GM04504 (cell line): ENCODE data around the gene PAX5.

ENCODE experiments used
- DNase-seq: peaks from one replicate; pipeline ENCODE4 v3.0.0-alpha.2; 2012; ENCODE audit warnings: low read depth

PAX5 gene

DNA sequence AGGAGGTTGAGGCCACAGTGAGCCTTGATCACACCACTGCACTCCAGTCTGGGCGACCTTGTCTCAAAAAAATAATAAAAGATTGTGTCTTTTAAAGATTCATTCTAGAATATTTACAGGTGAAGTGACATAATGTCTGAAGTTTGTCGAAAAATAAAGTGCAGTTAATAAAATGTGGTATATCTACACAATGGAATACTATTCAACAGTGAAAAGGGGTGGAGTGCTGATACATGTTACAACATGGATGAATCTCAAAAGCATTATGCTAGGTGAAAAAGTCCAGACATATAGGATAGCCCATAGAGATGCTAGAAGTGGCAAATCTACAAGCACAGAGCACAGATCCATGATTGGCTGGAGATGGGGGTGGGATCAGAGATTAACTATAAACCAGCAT lies 101.9 kb downstream of the PAX5 start:
- DNase-seq, result no peak

DNA sequence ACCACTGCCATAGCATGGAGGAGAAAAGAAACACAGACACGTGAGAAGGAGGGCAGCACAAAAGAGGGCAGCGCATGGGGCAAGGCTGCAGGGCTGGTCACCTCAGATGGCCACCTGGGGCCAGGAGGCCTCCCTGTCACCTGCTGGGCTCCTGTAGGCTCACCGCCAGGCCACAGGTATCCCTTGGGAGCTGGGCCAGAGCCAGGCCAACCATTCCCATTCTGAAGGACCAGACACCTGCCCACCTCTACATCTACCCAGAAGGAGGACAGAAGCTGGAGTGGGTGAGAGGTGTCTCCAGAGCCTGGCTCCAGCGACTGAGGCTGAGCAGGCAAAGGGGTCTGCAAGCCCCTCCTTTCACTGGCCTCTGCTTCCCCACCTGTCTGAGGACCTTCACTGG lies 103.1 kb downstream of the PAX5 start:
- no peak for DNase-seq

DNA sequence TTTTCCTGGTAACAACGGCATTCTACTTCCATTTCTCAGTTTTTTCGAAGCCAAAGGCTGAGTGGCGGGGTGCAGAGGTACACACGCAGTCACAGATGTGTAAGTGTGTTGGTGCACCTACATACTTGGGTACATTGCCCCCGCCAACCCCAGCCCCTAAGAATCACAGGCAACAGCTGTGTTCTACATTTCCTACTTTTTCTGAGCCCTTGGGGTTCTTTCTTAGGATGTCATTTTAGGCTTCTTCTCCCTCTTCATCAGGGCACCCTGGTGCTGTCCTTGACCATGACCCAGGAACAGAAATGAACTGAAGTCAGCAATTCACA lies 104.8 kb downstream of the PAX5 start:
- DNase-seq, result no peak

- DNase-seq, result peak; percentile 23
Observed at GRCh38 chr9:36928670-36929349, 105.3 kb downstream of the PAX5 start.

DNA sequence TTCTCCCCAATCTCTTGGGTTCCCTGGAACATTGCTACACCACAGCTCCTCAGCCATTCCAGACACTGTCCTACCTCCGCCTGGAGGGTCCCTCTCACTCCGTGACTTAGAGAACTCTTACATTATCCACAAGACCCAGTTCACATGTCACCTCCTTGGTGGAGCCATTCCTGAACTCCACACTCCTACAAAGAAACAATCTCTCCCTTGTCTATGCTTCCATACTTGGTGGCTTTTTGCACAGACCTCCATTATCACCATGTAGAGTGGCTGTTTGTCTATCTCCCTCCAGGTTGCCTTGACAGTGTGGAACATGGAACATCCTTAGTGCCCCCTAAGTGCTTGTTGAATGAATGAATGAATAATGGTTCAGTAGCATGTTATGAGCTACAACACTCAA lies 105.9 kb downstream of the PAX5 start:
- no peak for DNase-seq

DNA sequence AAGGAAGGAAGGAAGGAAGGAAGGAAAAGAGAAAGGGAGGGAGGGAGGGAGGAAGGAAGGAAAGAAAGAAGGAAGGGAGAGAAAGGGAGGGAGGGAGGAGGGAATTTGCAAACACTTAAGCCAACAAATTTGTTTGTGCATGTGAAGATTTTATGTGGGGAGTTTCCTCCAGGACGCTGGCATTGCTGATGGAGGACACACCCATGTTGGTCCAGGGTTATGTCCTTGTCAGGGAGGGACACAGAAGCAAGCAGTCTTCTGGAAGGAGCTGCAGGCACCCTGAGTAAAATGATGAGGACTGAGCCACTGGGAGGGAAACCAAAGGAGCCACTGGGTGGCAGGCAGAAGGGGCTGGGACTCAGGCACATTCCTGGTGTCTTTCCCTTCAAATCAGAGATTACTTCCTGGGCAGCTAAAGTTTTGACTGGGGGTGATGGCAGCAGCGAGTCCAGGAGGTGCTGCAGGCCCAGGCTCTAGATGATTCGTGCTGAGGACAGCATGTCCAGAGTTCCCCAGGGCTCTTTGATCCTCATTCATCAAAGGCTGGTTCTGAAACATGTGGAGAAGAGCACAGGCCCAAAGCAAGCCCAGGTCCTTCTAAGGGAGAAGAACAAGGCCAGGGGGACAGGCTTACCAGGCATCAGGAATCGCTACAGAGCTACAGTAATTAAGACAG lies 109.2 kb downstream of the PAX5 start:
- no peak for DNase-seq

GRCh38 chr9:36924071-36924470 lies 110.0 kb downstream of the PAX5 start:
- DNase-seq, result peak; percentile 48

- DNase-seq, result no peak
Observed at GRCh38 chr9:36923025-36923625, 110.9 kb downstream of the PAX5 start.

DNA sequence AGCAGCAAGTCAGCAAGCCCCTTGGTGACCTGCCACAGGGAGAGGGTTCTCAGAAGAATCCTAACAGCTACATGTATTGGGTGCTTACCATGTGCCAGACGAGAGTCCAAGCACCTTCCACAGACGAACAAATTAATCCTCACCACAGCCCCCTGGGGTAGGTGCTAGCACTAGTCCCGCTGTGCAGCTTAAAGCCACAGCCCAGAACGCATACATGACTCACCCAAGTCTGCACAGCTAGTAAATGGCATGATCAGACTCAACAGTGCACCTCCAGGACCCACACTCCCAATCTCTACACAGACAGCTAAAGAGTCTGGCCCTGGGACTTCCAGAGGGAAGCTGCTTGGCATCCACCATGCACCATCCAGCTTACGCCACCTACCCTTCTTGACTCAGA lies 111.5 kb downstream of the PAX5 start:
- DNase-seq, result no peak

DNA sequence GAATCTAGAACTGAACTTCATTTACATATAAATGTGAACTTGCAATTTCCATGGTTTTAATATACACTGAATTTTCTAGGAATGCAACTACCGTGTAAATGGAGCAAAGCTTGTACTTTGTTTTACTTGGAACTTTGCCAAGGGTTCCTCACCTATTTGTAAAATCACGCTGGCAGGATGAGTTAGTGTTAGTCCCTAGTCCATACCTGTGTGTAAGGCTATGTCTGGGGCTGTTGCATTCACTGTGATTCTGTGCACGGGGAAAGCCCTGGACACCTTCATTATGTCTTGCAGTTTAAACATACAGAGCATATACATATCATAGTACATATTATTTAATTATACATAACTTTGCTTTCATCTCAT lies 119.9 kb downstream of the PAX5 start:
- DNase-seq, result no peak

DNA sequence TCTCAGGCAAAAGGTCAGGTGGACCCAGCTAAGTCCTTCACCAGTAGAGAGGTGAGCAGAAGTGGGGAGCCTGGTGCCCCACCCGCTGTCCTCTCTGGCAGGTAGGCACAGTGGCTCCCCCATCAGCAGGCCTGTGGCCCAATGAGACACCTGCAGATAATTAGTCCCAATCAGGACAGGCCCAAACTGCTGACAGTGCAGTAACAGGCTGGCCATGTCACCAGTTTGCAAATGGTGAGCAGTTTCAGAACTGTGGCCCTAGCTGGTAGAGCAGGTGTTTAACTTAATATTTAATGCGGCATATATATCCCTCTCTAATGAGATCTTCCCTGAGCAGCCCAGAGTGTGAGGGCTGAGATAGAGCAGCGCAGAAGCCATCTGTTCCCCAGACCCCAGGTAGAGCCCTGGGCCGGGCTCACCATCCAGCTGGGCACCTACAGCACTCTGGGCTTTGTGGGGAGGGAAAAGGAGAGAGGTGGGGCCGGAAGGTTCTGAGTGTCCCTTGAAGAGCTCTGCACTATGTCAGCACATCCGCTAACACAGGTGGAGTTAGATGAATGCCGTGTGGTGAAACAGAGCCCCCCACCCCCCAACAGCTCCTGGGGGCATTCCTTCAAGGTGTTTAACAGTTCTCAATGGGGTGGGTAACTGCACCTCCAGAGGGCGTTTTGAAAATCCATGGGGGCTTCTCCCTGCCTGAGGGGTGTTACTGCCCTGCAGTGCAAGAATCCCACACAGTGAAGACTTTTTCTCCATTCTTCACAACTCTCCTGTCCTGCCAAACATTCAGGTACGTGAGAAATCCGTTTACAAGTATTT lies 120.5 kb downstream of the PAX5 start:
- DNase-seq, result no peak

DNA sequence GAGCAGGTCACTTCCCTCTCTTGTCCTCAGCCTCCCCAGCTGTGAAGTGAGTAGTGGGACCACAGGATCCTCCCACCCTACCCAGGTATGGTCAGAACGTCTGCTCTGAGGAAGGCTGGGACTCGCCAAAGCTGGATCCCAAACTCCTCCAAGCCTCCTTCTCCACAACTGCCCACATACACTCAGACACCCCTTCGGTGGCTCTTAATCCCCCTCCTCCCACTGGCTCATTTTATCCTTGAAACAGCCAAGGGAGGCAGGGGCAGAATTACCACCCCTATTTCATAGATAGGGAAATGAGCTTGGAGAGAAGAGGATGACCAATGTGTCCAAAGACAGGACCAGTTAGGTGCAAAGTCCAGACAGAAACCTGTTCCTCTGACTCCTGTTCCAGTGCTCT lies 121.4 kb downstream of the PAX5 start:
- no peak for DNase-seq

GRCh38 chr9:36911601-36912412 lies 122.3 kb downstream of the PAX5 start:
- no peak for DNase-seq

- no peak for DNase-seq
Observed at GRCh38 chr9:36911037-36911436, 123.0 kb downstream of the PAX5 start.

DNA sequence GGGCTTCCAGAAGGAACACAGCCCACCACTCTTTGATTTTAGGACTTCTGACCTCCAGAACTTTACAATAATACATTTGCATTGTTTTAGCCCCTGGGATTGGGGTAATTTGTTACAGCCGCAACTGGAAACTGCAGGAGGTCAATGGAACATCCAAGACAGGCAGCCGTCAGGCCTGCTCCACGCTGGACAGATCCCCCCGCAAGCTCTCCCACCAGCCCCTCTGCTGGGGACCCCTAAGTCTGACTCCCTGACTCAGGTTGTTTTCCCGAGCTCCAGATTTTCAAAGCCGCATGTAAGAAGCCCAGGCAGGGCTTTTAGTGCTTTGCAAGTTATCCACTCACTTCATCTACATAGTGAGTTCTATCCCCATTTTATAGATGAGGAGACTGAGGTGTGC lies 127.6 kb downstream of the PAX5 start:
- no peak for DNase-seq

DNA sequence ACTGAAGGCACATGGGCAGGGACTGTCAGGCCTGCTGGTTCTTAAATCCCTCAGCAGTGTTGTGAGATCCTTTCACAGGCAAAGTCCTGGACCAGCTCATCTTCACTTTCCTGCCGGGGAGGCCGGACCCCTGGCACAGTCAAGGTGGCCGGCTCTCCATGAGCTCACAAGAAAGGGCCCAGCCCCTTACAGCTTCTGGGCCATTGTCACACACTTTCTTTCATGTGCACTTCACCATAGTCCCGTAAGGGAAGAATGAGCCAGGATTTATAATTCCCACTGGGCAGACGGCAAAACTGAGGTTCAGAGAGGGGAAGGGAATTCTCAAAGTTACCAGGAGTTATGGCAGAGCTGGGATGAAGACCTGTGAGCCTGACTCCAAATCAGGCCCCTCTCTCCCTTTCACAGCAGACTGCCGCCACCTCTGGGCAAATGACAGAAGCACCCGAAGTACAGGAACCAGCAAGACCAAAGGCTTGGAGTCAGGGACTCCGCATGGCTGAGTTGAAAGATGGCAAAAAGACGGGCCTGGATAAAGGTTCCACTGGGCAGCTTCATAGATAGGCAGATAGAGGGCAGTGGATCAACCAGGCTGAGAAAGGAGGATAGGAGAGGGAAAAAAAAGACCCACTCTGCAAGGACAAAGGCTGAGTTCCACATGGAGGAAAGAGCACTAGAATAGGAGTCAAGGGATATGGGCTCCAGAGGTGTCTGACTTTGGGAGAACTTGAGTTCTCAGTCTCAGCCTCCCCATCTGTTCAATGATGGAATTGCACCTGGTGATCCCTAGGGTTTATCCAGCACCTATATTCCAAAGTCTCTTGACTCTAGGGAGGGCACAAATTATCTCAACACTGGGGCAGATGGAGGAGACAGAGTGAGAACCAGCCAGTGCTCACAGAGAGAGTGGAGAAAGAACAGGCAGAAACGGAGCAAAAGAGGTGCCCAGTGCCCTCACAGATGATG lies 128.7 kb downstream of the PAX5 start:
- DNase-seq, result no peak

DNA sequence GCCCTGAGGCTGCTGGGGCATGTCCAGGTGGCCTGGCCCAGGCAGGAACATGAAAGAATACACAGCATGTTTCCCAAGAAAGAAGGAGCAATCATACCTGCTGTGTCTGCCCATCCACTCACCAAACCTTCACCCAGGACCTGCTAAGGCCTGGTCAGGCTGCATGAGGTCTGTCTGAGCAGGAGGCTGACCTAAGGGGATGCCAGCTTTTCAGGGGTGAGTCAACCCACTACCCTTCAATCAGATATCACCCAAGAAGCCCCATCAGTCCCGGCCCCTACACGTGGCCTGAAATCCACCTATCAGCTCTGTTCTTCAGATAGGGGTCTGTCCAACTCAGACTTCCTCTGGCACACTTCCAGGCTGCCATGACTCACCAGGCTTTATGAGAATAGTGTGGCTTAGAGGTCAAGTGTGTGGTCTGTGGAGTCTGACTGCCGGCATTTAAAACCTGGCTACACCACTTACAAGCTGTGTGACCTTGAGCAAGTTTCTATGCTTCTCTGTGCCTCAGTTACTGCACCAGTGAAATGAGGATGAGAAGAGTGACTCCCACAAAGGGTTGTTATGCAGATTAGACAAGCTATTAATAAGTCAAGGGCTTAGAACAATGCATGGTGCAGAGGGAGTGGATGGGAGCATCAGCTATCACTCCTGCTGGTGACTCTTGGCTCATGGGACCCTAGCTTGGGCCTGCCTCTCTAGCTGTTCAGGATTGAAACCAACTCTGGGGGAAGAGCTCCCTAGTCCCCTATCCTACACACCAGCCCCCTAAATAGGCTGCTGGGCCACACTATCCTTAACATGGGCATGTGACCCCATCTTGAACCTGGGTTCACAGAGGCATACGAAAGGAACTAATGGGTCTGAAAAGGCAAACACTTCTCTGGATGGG lies 130.3 kb downstream of the PAX5 start:
- DNase-seq, result no peak

DNA sequence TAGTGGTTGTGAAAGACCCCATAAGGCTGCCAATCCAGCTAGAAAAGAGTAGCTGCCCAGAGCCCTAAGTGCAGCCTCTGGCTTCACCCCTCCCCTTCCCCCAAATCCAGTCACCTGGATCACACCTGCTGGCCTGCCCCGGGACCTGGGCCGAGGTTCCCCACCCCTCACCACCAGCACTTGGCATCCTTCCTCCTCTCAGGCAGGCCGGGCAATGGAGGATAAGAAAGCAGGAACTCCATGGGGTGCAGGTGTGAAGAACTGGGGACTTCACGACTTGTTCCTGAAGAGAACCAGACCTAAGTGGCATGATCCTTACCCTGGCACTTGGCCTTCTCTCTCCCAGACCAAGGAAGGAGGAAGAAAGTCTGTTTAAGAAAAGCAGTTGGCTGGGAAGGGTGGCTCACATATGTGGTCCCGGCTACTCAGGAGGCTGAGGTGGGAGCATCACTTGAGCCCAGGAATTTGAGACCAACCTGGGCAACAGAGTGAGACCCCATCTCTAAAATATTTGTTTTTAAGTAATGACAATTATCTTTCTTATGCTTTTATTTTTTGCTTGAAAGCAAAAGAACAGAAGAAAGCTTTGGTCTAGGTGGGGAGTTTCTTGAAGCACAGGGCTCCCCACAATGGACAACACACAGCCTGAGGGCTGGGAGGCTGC lies 131.1 kb downstream of the PAX5 start:
- DNase-seq, result no peak

DNA sequence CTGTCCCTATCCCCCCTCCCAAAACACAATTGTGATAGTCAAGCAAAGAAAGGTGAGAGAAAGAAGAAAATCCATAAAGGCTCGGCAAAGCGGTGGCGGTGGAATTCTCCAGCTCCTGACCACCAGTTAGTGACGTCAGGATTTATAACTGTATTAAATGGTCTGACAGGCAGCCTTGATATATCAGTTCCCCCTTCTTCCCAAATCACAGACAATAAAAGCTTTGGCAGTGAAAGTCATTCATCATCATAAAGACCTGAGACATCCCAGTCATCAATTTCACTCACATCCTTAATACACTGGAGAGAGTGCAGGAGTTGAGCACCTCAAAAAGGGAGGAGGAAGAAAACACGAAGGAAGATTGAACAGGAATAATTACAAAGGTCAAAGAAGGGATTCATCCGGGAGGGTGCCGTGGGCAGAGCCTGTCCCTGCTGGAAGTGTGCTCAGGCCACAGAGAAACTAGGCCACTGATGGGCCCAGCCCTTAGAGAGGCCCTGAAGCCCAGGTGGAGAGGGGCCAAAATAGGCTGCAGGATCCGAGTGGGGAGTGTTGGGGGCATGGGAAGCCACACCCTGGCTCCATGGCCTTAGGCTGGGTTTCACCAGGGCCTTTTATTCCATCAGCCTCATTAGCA lies 131.9 kb downstream of the PAX5 start:
- no peak for DNase-seq
